Muscle of leg (tissue), 11 donors: ENCODE results near the gene GGACT. TPM values are rescaled to one million over a fixed set of nuclear protein-coding genes. Genes with fewer than 3 reads are reported as not detected.
A peak's percentile ranks its signal among the peaks of the same experiment; 100 is the strongest.

Source experiments
- DNase-seq: peaks from one replicate; pipeline ENCODE4 v3.0.0; 2013
- H3K27ac ChIP-seq: one replicate; pipeline ENCODE4 v1.5.1; 2013; ENCODE audit warnings: mild to moderate bottlenecking, low read length, control low read depth
- H3K27me3 ChIP-seq: one replicate; pipeline ENCODE4 v1.6.1; 2013; ENCODE audit warnings: low read length; ENCODE audit not compliant: control insufficient read depth, insufficient read depth
- H3K36me3 ChIP-seq: one replicate; pipeline ENCODE4 v1.6.1; 2013; ENCODE audit warnings: low read length; ENCODE audit not compliant: control insufficient read depth, insufficient read depth
- H3K4me1 ChIP-seq: one replicate; pipeline ENCODE4 v1.6.1; 2013; ENCODE audit warnings: low read length; ENCODE audit not compliant: control insufficient read depth, insufficient read depth
- H3K4me3 ChIP-seq: one replicate; pipeline ENCODE4 v1.5.1; 2013; ENCODE audit warnings: low read length, control low read depth
- H3K9me3 ChIP-seq: replicated peaks from 2 replicates; pipeline ENCODE4 v1.6.1; 2013; ENCODE audit warnings: low read depth, low read length; ENCODE audit not compliant: control insufficient read depth
- WGBS: methylation state at CpG from one replicate; pipeline ENCODE4 v1.1.5; 2013; ENCODE audit warnings: missing lambda C conversion rate; ENCODE audit not compliant: insufficient coverage; 5-methylcytosine and 5-hydroxymethylcytosine counted together
- polyA plus RNA-seq, 8 donors: library from polyadenylated mRNA; unstranded; fragments of 120-200 nt; gene quantifications; one replicate each; pipeline versions ENCODE4 v1.2.1 to v1.2.3, GENCODE V29; 2013; ENCODE audit warnings: inconsistent platforms in 1 of 8, low replicate concordance in 1 of 8; ENCODE audit not compliant: insufficient read length in 8 of 8, insufficient read depth in 1 of 8
- total RNA-seq: library from RNA; stranded (reverse); fragments of 120-200 nt; gene quantifications from one replicate; pipeline ENCODE4 v1.2.4, GENCODE V29; 2013

Gene GGACT
- total and polyA plus RNA-seq, 9 donors = 2.2 to 4.6 (median 2.5) TPM

- Histone ChIP-seq H3K4me1 (peaks cover 9% of the 10 kb centered on the region), H3K9me3 (no peaks in the 10 kb centered on the region), H3K36me3 (no peaks in the 10 kb centered on the region), H3K27ac (no peak overlapping the region), H3K4me3 (no peak overlapping the region), H3K27me3 (no peaks in the 10 kb centered on the region)
- WGBS = 20% methylated on average over 1 of the region's 3 CpGs
- DNase-seq = no peak
Observed at GRCh38 chr13:100484702-100485101, 103.9 kb downstream of the GGACT start.

GRCh38 chr13:100483841-100484381, 104.7 kb downstream of the GGACT start:
- peak overlapping the region; percentile 31 for H3K27ac ChIP-seq
- peak; percentile 32 for DNase-seq
- 0% methylated on average over 2 of the region's 8 CpGs for WGBS
- no peaks in the 10 kb centered on the region for H3K9me3 ChIP-seq
- no peaks in the 10 kb centered on the region for H3K27me3 ChIP-seq
- peaks cover 9% of the 10 kb centered on the region for H3K4me1 ChIP-seq
- H3K4me3 ChIP-seq = no peak overlapping the region
- no peaks in the 10 kb centered on the region for H3K36me3 ChIP-seq

- Histone ChIP-seq H3K4me1 (peaks cover 9% of the 10 kb centered on the region), H3K9me3 (no peaks in the 10 kb centered on the region), H3K4me3 (no peak overlapping the region), H3K36me3 (no peaks in the 10 kb centered on the region), H3K27ac (peak overlapping the region; percentile 16), H3K27me3 (no peaks in the 10 kb centered on the region)
- DNase-seq = peak; percentile 39
- WGBS = 64% methylated on average over 4 of the region's 6 CpGs
Observed at GRCh38 chr13:100483139-100483538, 105.5 kb downstream of the GGACT start.

GRCh38 chr13:100480676-100481075, 107.9 kb downstream of the GGACT start:
- WGBS = 74% methylated on average over 5 of the region's 9 CpGs
- Histone ChIP-seq H3K36me3 (no peaks in the 10 kb centered on the region), H3K4me3 (no peak overlapping the region), H3K9me3 (no peaks in the 10 kb centered on the region), H3K27ac (no peak overlapping the region), H3K27me3 (no peaks in the 10 kb centered on the region), H3K4me1 (peaks cover 9% of the 10 kb centered on the region)
- DNase-seq = peak; percentile 11

Other genes starting within 250 kb of the GGACT start
- gene TMTC4, start 86.0 kb upstream of the GGACT start, total RNA-seq = 12.7 TPM
- gene TMTC4, start 86.0 kb upstream of the GGACT start, polyA plus RNA-seq = 10 to 100 TPM; 13.4 to 18.2 (median 15.3) TPM